Measurements from ENCODE around the gene ADAMTS15. TPM values are rescaled to one million over a fixed set of nuclear protein-coding genes. Genes with fewer than 3 reads are reported as not detected.
"Not testable (repeated sequence)": the region's sequence is repeated elsewhere in the genome, so short reads cannot be mapped to it uniquely, and the experiment has no call there.

The ADAMTS15 gene
- total RNA-seq, 1 experiment from 2014 or later = not detected

GRCh38 chr11:130427581-130428315 lies 20.7 kb upstream of the ADAMTS15 start:
- in situ Hi-C loops (cut with HindIII; ENCODE audit: low pct_unique_long_range_greater_than_20kb, low sequenced_read_pairs) = loop anchor here (25.0 kb wide), 1 partner anchor 460 kb away; no protein-coding TSS in a partner anchor
- no peak for DNase-seq (ENCODE audit: low read depth, low spot score)

- in situ Hi-C loops (cut with HindIII; ENCODE audit: low pct_unique_long_range_greater_than_20kb, low sequenced_read_pairs) = loop anchor here (25.0 kb wide), 1 partner anchor 459 kb away; no protein-coding TSS in a partner anchor
- no peak for DNase-seq (ENCODE audit: low read depth, low spot score)
Observed at GRCh38 chr11:130428316-130429119, 19.9 kb upstream of the ADAMTS15 start, which contains the start of gene ADAMTS8. Gene ADAMTS8, minus strand, starts transcription at chr11:130428609. Its CDS starts 323 bp downstream, at chr11:130428286.

- in situ Hi-C loops (cut with HindIII; ENCODE audit: low pct_unique_long_range_greater_than_20kb, low sequenced_read_pairs) = loop anchor here (25.0 kb wide), 1 partner anchor 458 kb away; no protein-coding TSS in a partner anchor
- no peak for DNase-seq (ENCODE audit: low read depth, low spot score)
Observed at GRCh38 chr11:130429120-130429681, 19.2 kb upstream of the ADAMTS15 start.

GRCh38 chr11:130429983-130430382 lies 18.5 kb upstream of the ADAMTS15 start:
- DNase-seq (ENCODE audit: low read depth, low spot score) = no peak
- in situ Hi-C loops (cut with HindIII; ENCODE audit: low pct_unique_long_range_greater_than_20kb, low sequenced_read_pairs) = loop anchor here (25.0 kb wide), 1 partner anchor 457 kb away; no protein-coding TSS in a partner anchor

GRCh38 chr11:130431331-130431773 lies 17.1 kb upstream of the ADAMTS15 start:
- peak; percentile 67 for DNase-seq (ENCODE audit: low read depth, low spot score)
- in situ Hi-C loops (cut with HindIII; ENCODE audit: low pct_unique_long_range_greater_than_20kb, low sequenced_read_pairs) = loop anchor here (25.0 kb wide), 1 partner anchor 456 kb away; no protein-coding TSS in a partner anchor

- in situ Hi-C loops (cut with HindIII; ENCODE audit: low pct_unique_long_range_greater_than_20kb, low sequenced_read_pairs) = loop anchor here (25.0 kb wide), 1 partner anchor 456 kb away; no protein-coding TSS in a partner anchor
- DNase-seq (ENCODE audit: low read depth, low spot score) = no peak
Observed at GRCh38 chr11:130431801-130432200, 16.6 kb upstream of the ADAMTS15 start.

- in situ Hi-C loops (cut with HindIII; ENCODE audit: low pct_unique_long_range_greater_than_20kb, low sequenced_read_pairs) = loop anchor here (25.0 kb wide), 1 partner anchor 454 kb away; no protein-coding TSS in a partner anchor
Observed at GRCh38 chr11:130433357-130433756, 15.1 kb upstream of the ADAMTS15 start.

GRCh38 chr11:130434521-130435223 lies 13.8 kb upstream of the ADAMTS15 start:
- DNase-seq (ENCODE audit: low read depth, low spot score) = peak; percentile 81
- in situ Hi-C loops (cut with HindIII; ENCODE audit: low pct_unique_long_range_greater_than_20kb, low sequenced_read_pairs) = loop anchor here (25.0 kb wide), 1 partner anchor 453 kb away; no protein-coding TSS in a partner anchor

More at GRCh38 chr11:130433357-130433756, 15.1 kb upstream of the ADAMTS15 start:
- DNase-seq (ENCODE audit: low read depth, low spot score) = no peak

GRCh38 chr11:130435671-130436070 lies 12.8 kb upstream of the ADAMTS15 start:
- no peak for DNase-seq (ENCODE audit: low read depth, low spot score)
- in situ Hi-C loops (cut with HindIII; ENCODE audit: low pct_unique_long_range_greater_than_20kb, low sequenced_read_pairs) = loop anchor here (25.0 kb wide), 1 partner anchor 452 kb away; no protein-coding TSS in a partner anchor

GRCh38 chr11:130436171-130436570 lies 12.3 kb upstream of the ADAMTS15 start:
- DNase-seq (ENCODE audit: low read depth, low spot score) = no peak
- in situ Hi-C loops (cut with HindIII; ENCODE audit: low pct_unique_long_range_greater_than_20kb, low sequenced_read_pairs) = loop anchor here (25.0 kb wide), 1 partner anchor 451 kb away; no protein-coding TSS in a partner anchor

- no peak for DNase-seq (ENCODE audit: low read depth, low spot score)
- in situ Hi-C loops (cut with HindIII; ENCODE audit: low pct_unique_long_range_greater_than_20kb, low sequenced_read_pairs) = loop anchor here (25.0 kb wide), 1 partner anchor 449 kb away; no protein-coding TSS in a partner anchor
Observed at GRCh38 chr11:130437848-130438247, 10.6 kb upstream of the ADAMTS15 start.

- in situ Hi-C loops (cut with HindIII; ENCODE audit: low pct_unique_long_range_greater_than_20kb, low sequenced_read_pairs) = loop anchor here (25.0 kb wide), 1 partner anchor 449 kb away; no protein-coding TSS in a partner anchor
- DNase-seq (ENCODE audit: low read depth, low spot score) = not testable (repeated sequence)
Observed at GRCh38 chr11:130438401-130439159, 9.9 kb upstream of the ADAMTS15 start.

- no peak for DNase-seq (ENCODE audit: low read depth, low spot score)
- in situ Hi-C loops (cut with HindIII; ENCODE audit: low pct_unique_long_range_greater_than_20kb, low sequenced_read_pairs) = loop anchor here (25.0 kb wide), 1 partner anchor 448 kb away; no protein-coding TSS in a partner anchor
Observed at GRCh38 chr11:130439160-130439519, 9.3 kb upstream of the ADAMTS15 start.

- in situ Hi-C loops (cut with HindIII; ENCODE audit: low pct_unique_long_range_greater_than_20kb, low sequenced_read_pairs) = loop anchor here (25.0 kb wide), 1 partner anchor 447 kb away; no protein-coding TSS in a partner anchor
- no peak for DNase-seq (ENCODE audit: low read depth, low spot score)
Observed at GRCh38 chr11:130439876-130440275, 8.6 kb upstream of the ADAMTS15 start.

GRCh38 chr11:130441719-130442118 lies 6.7 kb upstream of the ADAMTS15 start:
- no peak for DNase-seq (ENCODE audit: low read depth, low spot score)
- in situ Hi-C loops (cut with HindIII; ENCODE audit: low pct_unique_long_range_greater_than_20kb, low sequenced_read_pairs) = loop anchor here (25.0 kb wide), 1 partner anchor 446 kb away; no protein-coding TSS in a partner anchor

GRCh38 chr11:130442737-130443136 lies 5.7 kb upstream of the ADAMTS15 start:
- in situ Hi-C loops (cut with HindIII; ENCODE audit: low pct_unique_long_range_greater_than_20kb, low sequenced_read_pairs) = loop anchor here (25.0 kb wide), 1 partner anchor 445 kb away; no protein-coding TSS in a partner anchor
- DNase-seq (ENCODE audit: low read depth, low spot score) = no peak

Measured in SK-MEL-5 (cell line).